GM21737 (cell line): ENCODE measurements around the gene SPDYC.

Experiments
- ATAC-seq: cut with Tn5 transposase; IDR thresholded peaks from one replicate; pipeline ENCODE4 v1.9.1; 2021; ENCODE audit warnings: mild to moderate bottlenecking, moderate library complexity; ENCODE audit not compliant: unreplicated experiment

Gene SPDYC

GRCh38 chr11:65218446-65218845, 48.4 kb downstream of the SPDYC start:
- no peak for ATAC-seq

- ATAC-seq = no peak
Measured at GRCh38 chr11:65219930-65220213, 49.8 kb downstream of the SPDYC start.

- ATAC-seq = no peak
Measured at GRCh38 chr11:65221026-65221425, 51.0 kb downstream of the SPDYC start.
